ENCODE results near the gene SH3PXD2B.

The SH3PXD2B gene

GRCh38 chr5:172302047-172302710 is 152.1 kb downstream of the SH3PXD2B start:
- Histone ChIP-seq H3K79me2 (ENCODE audit: control insufficient read depth, insufficient read depth, low read length) (no peaks in the 10 kb centered on the region), H3K79me1 (ENCODE audit: low read length) (no peaks in the 10 kb centered on the region), H4K8ac (ENCODE audit: low read depth, low read length) (no peak overlapping the region), H2AK5ac (ENCODE audit: low read length) (no peak overlapping the region), H3K36me3 (ENCODE audit: control insufficient read depth, insufficient read depth, low read length) (no peaks in the 10 kb centered on the region), H2BK120ac (ENCODE audit: low read depth, low read length) (no peak overlapping the region), H2BK5ac (ENCODE audit: low read length) (no peak overlapping the region), H3K4me1 (ENCODE audit: control insufficient read depth, low read depth, low read length) (no peaks in the 10 kb centered on the region), H3K18ac (ENCODE audit: low read length) (no peak overlapping the region), H3K27me3 (ENCODE audit: insufficient read depth, low read length, poor library complexity) (no peaks in the 10 kb centered on the region), H4K5ac (ENCODE audit: low read length) (no peak overlapping the region), H3K4ac (ENCODE audit: low read depth, low read length) (no peak overlapping the region), H3K27ac (ENCODE audit: low read depth, low read length) (no peak overlapping the region), H2BK15ac (replicated peaks; ENCODE audit: low read depth) (no peak overlapping the region), H3K4me2 (ENCODE audit: low read length) (no peak overlapping the region), H3K9ac (ENCODE audit: low read length) (no peak overlapping the region), H3K23ac (ENCODE audit: low read length) (no peak overlapping the region), H3K56ac (ENCODE audit: low read length) (no peak overlapping the region), H3K4me3 (ENCODE audit: low read length) (no peak overlapping the region)
- WGBS (ENCODE audit: extremely low coverage, insufficient coverage, low lambda C conversion rate) = no CpG with 5 or more reads among the region's 9 CpGs
- no peak for DNase-seq

- Histone ChIP-seq H3K4me2 (ENCODE audit: low read length) (no peak overlapping the region), H2BK120ac (ENCODE audit: low read depth, low read length) (no peak overlapping the region), H2AK5ac (ENCODE audit: low read length) (no peak overlapping the region), H3K27ac (ENCODE audit: low read depth, low read length) (no peak overlapping the region), H3K18ac (ENCODE audit: low read length) (no peak overlapping the region), H2BK15ac (replicated peaks; ENCODE audit: low read depth) (no peak overlapping the region), H3K4ac (ENCODE audit: low read depth, low read length) (no peak overlapping the region), H3K9ac (ENCODE audit: low read length) (no peak overlapping the region), H3K4me3 (ENCODE audit: low read length) (no peak overlapping the region), H3K79me1 (ENCODE audit: low read length) (no peaks in the 10 kb centered on the region), H3K27me3 (ENCODE audit: insufficient read depth, low read length, poor library complexity) (no peaks in the 10 kb centered on the region), H2BK5ac (ENCODE audit: low read length) (no peak overlapping the region), H3K36me3 (ENCODE audit: control insufficient read depth, insufficient read depth, low read length) (no peaks in the 10 kb centered on the region), H4K8ac (ENCODE audit: low read depth, low read length) (no peak overlapping the region), H3K79me2 (ENCODE audit: control insufficient read depth, insufficient read depth, low read length) (no peaks in the 10 kb centered on the region), H3K56ac (ENCODE audit: low read length) (no peak overlapping the region), H3K23ac (ENCODE audit: low read length) (no peak overlapping the region), H3K4me1 (ENCODE audit: control insufficient read depth, low read depth, low read length) (no peaks in the 10 kb centered on the region), H4K5ac (ENCODE audit: low read length) (no peak overlapping the region)
- no CpG with 5 or more reads among the region's 2 CpGs for WGBS (ENCODE audit: extremely low coverage, insufficient coverage, low lambda C conversion rate)
- DNase-seq = no peak
These were observed 154.3 kb downstream of the SH3PXD2B start for GRCh38 chr5:172299916-172300439.

DNA sequence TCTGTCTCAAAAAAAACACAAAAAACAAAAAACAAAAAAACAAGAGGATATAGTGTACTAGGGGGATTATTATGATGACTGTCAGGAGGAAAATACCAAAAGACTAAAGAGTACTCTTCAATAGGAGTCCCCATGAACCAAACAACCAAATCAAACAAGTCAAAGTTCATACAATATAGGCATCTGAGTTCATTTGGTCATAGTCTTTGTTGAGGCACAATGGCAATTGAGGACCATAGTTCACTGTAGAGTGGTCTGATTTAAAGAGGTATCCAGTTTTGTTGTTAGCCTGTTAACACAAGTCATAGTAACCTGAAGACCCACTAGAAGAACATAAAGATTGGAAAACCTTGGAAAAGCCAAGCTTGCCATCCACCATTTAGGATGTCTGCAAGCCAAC is 159.5 kb downstream of the SH3PXD2B start:
- Histone ChIP-seq H2BK15ac (replicated peaks; ENCODE audit: low read depth) (no peak overlapping the region), H4K5ac (ENCODE audit: low read length) (no peak overlapping the region), H4K8ac (ENCODE audit: low read depth, low read length) (no peak overlapping the region), H3K4me1 (ENCODE audit: control insufficient read depth, low read depth, low read length) (no peaks in the 10 kb centered on the region), H3K23ac (ENCODE audit: low read length) (no peak overlapping the region), H3K27ac (ENCODE audit: low read depth, low read length) (no peak overlapping the region), H3K9ac (ENCODE audit: low read length) (no peak overlapping the region), H3K4me3 (ENCODE audit: low read length) (no peak overlapping the region), H3K79me1 (ENCODE audit: low read length) (no peaks in the 10 kb centered on the region), H3K4me2 (ENCODE audit: low read length) (no peak overlapping the region), H2AK5ac (ENCODE audit: low read length) (no peak overlapping the region), H3K27me3 (ENCODE audit: insufficient read depth, low read length, poor library complexity) (no peaks in the 10 kb centered on the region), H2BK120ac (ENCODE audit: low read depth, low read length) (no peak overlapping the region), H3K79me2 (ENCODE audit: control insufficient read depth, insufficient read depth, low read length) (no peaks in the 10 kb centered on the region), H3K36me3 (ENCODE audit: control insufficient read depth, insufficient read depth, low read length) (no peaks in the 10 kb centered on the region), H3K18ac (ENCODE audit: low read length) (no peak overlapping the region), H3K56ac (ENCODE audit: low read length) (no peak overlapping the region), H2BK5ac (ENCODE audit: low read length) (no peak overlapping the region), H3K4ac (ENCODE audit: low read depth, low read length) (no peak overlapping the region)
- no peak for DNase-seq

- Histone ChIP-seq H3K27me3 (ENCODE audit: insufficient read depth, low read length, poor library complexity) (no peaks in the 10 kb centered on the region), H3K9ac (ENCODE audit: low read length) (no peak overlapping the region), H2BK5ac (ENCODE audit: low read length) (no peak overlapping the region), H4K5ac (ENCODE audit: low read length) (no peak overlapping the region), H3K79me2 (ENCODE audit: control insufficient read depth, insufficient read depth, low read length) (no peaks in the 10 kb centered on the region), H3K23ac (ENCODE audit: low read length) (no peak overlapping the region), H2BK120ac (ENCODE audit: low read depth, low read length) (no peak overlapping the region), H2BK15ac (replicated peaks; ENCODE audit: low read depth) (no peak overlapping the region), H4K8ac (ENCODE audit: low read depth, low read length) (no peak overlapping the region), H3K18ac (ENCODE audit: low read length) (no peak overlapping the region), H3K56ac (ENCODE audit: low read length) (no peak overlapping the region), H3K36me3 (ENCODE audit: control insufficient read depth, insufficient read depth, low read length) (no peaks in the 10 kb centered on the region), H3K4me1 (ENCODE audit: control insufficient read depth, low read depth, low read length) (no peaks in the 10 kb centered on the region), H3K4ac (ENCODE audit: low read depth, low read length) (no peak overlapping the region), H3K4me3 (ENCODE audit: low read length) (no peak overlapping the region), H3K79me1 (ENCODE audit: low read length) (no peaks in the 10 kb centered on the region), H3K4me2 (ENCODE audit: low read length) (no peak overlapping the region), H2AK5ac (ENCODE audit: low read length) (no peak overlapping the region), H3K27ac (ENCODE audit: low read depth, low read length) (no peak overlapping the region)
- no peak for DNase-seq
- no CpG with 5 or more reads among the region's 2 CpGs for WGBS (ENCODE audit: extremely low coverage, insufficient coverage, low lambda C conversion rate)
These were observed 160.5 kb downstream of the SH3PXD2B start for GRCh38 chr5:172293745-172294342.

- H2BK15ac ChIP-seq (replicated peaks; ENCODE audit: low read depth) = no peak overlapping the region
- H3K9ac ChIP-seq (ENCODE audit: low read length) = no peak overlapping the region
- no peak overlapping the region for H3K18ac ChIP-seq (ENCODE audit: low read length)
- no peaks in the 10 kb centered on the region for H3K36me3 ChIP-seq (ENCODE audit: control insufficient read depth, insufficient read depth, low read length)
- no peaks in the 10 kb centered on the region for H3K79me1 ChIP-seq (ENCODE audit: low read length)
- H2BK120ac ChIP-seq (ENCODE audit: low read depth, low read length) = no peak overlapping the region
- no peak overlapping the region for H2AK5ac ChIP-seq (ENCODE audit: low read length)
- H3K4me3 ChIP-seq (ENCODE audit: low read length) = no peak overlapping the region
- no peak overlapping the region for H3K4me2 ChIP-seq (ENCODE audit: low read length)
- H3K27me3 ChIP-seq (ENCODE audit: insufficient read depth, low read length, poor library complexity) = no peaks in the 10 kb centered on the region
- peak; percentile 73 for DNase-seq
- H3K23ac ChIP-seq (ENCODE audit: low read length) = no peak overlapping the region
- no peak overlapping the region for H3K56ac ChIP-seq (ENCODE audit: low read length)
- H4K8ac ChIP-seq (ENCODE audit: low read depth, low read length) = no peak overlapping the region
- H4K5ac ChIP-seq (ENCODE audit: low read length) = no peak overlapping the region
- H3K79me2 ChIP-seq (ENCODE audit: control insufficient read depth, insufficient read depth, low read length) = no peaks in the 10 kb centered on the region
- no peak overlapping the region for H3K27ac ChIP-seq (ENCODE audit: low read depth, low read length)
- no peak overlapping the region for H2BK5ac ChIP-seq (ENCODE audit: low read length)
- no peak overlapping the region for H3K4ac ChIP-seq (ENCODE audit: low read depth, low read length)
- H3K4me1 ChIP-seq (ENCODE audit: control insufficient read depth, low read depth, low read length) = no peaks in the 10 kb centered on the region
- WGBS (ENCODE audit: extremely low coverage, insufficient coverage, low lambda C conversion rate) = no CpG with 5 or more reads among the region's 5 CpGs
These were observed 161.1 kb downstream of the SH3PXD2B start for GRCh38 chr5:172293054-172293744.
